ENCODE measurements around the gene CNIH3.

Gene CNIH3

GRCh38 chr1:224637936-224638335 lies 21.8 kb downstream of the CNIH3 start:
- no peak overlapping the region for H2AFZ ChIP-seq (ENCODE audit: low read depth, low read length)
- no peaks in the 10 kb centered on the region for H3K9me3 ChIP-seq (ENCODE audit: low read length)
- H3K4me3 ChIP-seq (ENCODE audit: low read length): no peak overlapping the region
- no peaks in the 10 kb centered on the region for H3K4me1 ChIP-seq (ENCODE audit: insufficient read depth, low read length)
- no peaks in the 10 kb centered on the region for H3K36me3 ChIP-seq (ENCODE audit: insufficient read depth, low read length)
- H3K27me3 ChIP-seq (ENCODE audit: insufficient read depth, low read length): no peaks in the 10 kb centered on the region

- H2AFZ ChIP-seq (ENCODE audit: low read depth, low read length): no peak overlapping the region
- H3K4me3 ChIP-seq (ENCODE audit: low read length): no peak overlapping the region
- H3K36me3 ChIP-seq (ENCODE audit: insufficient read depth, low read length): no peaks in the 10 kb centered on the region
- no peaks in the 10 kb centered on the region for H3K4me1 ChIP-seq (ENCODE audit: insufficient read depth, low read length)
- no peaks in the 10 kb centered on the region for H3K9me3 ChIP-seq (ENCODE audit: low read length)
- no peaks in the 10 kb centered on the region for H3K27me3 ChIP-seq (ENCODE audit: insufficient read depth, low read length)
These were observed 23.4 kb downstream of the CNIH3 start for GRCh38 chr1:224639426-224639975.

GRCh38 chr1:224640018-224640417 lies 23.9 kb downstream of the CNIH3 start:
- H3K4me3 ChIP-seq (ENCODE audit: low read length): no peak overlapping the region
- H3K27me3 ChIP-seq (ENCODE audit: insufficient read depth, low read length): no peaks in the 10 kb centered on the region
- no peak overlapping the region for H2AFZ ChIP-seq (ENCODE audit: low read depth, low read length)
- no peaks in the 10 kb centered on the region for H3K4me1 ChIP-seq (ENCODE audit: insufficient read depth, low read length)
- H3K9me3 ChIP-seq (ENCODE audit: low read length): no peaks in the 10 kb centered on the region
- no peaks in the 10 kb centered on the region for H3K36me3 ChIP-seq (ENCODE audit: insufficient read depth, low read length)

GRCh38 chr1:224640587-224640986 lies 24.5 kb downstream of the CNIH3 start:
- H3K4me3 ChIP-seq (ENCODE audit: low read length): no peak overlapping the region
- no peaks in the 10 kb centered on the region for H3K36me3 ChIP-seq (ENCODE audit: insufficient read depth, low read length)
- no peak overlapping the region for H2AFZ ChIP-seq (ENCODE audit: low read depth, low read length)
- no peaks in the 10 kb centered on the region for H3K4me1 ChIP-seq (ENCODE audit: insufficient read depth, low read length)
- H3K9me3 ChIP-seq (ENCODE audit: low read length): no peaks in the 10 kb centered on the region
- H3K27me3 ChIP-seq (ENCODE audit: insufficient read depth, low read length): no peaks in the 10 kb centered on the region

- Histone ChIP-seq H2AFZ (ENCODE audit: low read depth, low read length) (no peak overlapping the region), H3K4me3 (ENCODE audit: low read length) (no peak overlapping the region), H3K9me3 (ENCODE audit: low read length) (no peaks in the 10 kb centered on the region), H3K27me3 (ENCODE audit: insufficient read depth, low read length) (no peaks in the 10 kb centered on the region), H3K4me1 (ENCODE audit: insufficient read depth, low read length) (no peaks in the 10 kb centered on the region), H3K36me3 (ENCODE audit: insufficient read depth, low read length) (no peaks in the 10 kb centered on the region)
These were observed 24.9 kb downstream of the CNIH3 start for GRCh38 chr1:224641030-224641429.

GRCh38 chr1:224643653-224644052 lies 27.5 kb downstream of the CNIH3 start:
- H3K36me3 ChIP-seq (ENCODE audit: insufficient read depth, low read length): no peaks in the 10 kb centered on the region
- no peaks in the 10 kb centered on the region for H3K27me3 ChIP-seq (ENCODE audit: insufficient read depth, low read length)
- H3K4me1 ChIP-seq (ENCODE audit: insufficient read depth, low read length): no peaks in the 10 kb centered on the region
- no peaks in the 10 kb centered on the region for H3K9me3 ChIP-seq (ENCODE audit: low read length)
- H3K4me3 ChIP-seq (ENCODE audit: low read length): no peak overlapping the region
- no peak overlapping the region for H2AFZ ChIP-seq (ENCODE audit: low read depth, low read length)

GRCh38 chr1:224644553-224645154 lies 28.5 kb downstream of the CNIH3 start:
- Histone ChIP-seq H3K27me3 (ENCODE audit: insufficient read depth, low read length) (no peaks in the 10 kb centered on the region), H2AFZ (ENCODE audit: low read depth, low read length) (no peak overlapping the region)

GRCh38 chr1:224647449-224647848 lies 31.3 kb downstream of the CNIH3 start:
- Histone ChIP-seq H3K4me1 (ENCODE audit: insufficient read depth, low read length) (peaks cover 5% of the 10 kb centered on the region), H3K9me3 (ENCODE audit: low read length) (no peaks in the 10 kb centered on the region), H3K4me3 (ENCODE audit: low read length) (no peak overlapping the region), H2AFZ (ENCODE audit: low read depth, low read length) (no peak overlapping the region), H3K27me3 (ENCODE audit: insufficient read depth, low read length) (no peaks in the 10 kb centered on the region), H3K36me3 (ENCODE audit: insufficient read depth, low read length) (no peaks in the 10 kb centered on the region)

More at GRCh38 chr1:224644553-224645154, 28.5 kb downstream of the CNIH3 start:
- H3K4me1 ChIP-seq (ENCODE audit: insufficient read depth, low read length): no peaks in the 10 kb centered on the region
- no peaks in the 10 kb centered on the region for H3K36me3 ChIP-seq (ENCODE audit: insufficient read depth, low read length)
- H3K4me3 ChIP-seq (ENCODE audit: low read length): no peak overlapping the region
- H3K9me3 ChIP-seq (ENCODE audit: low read length): no peaks in the 10 kb centered on the region

GRCh38 chr1:224650290-224650689 lies 34.2 kb downstream of the CNIH3 start:
- H3K4me1 ChIP-seq (ENCODE audit: insufficient read depth, low read length): peaks cover 5% of the 10 kb centered on the region
- H2AFZ ChIP-seq (ENCODE audit: low read depth, low read length): no peak overlapping the region
- no peaks in the 10 kb centered on the region for H3K9me3 ChIP-seq (ENCODE audit: low read length)
- H3K36me3 ChIP-seq (ENCODE audit: insufficient read depth, low read length): no peaks in the 10 kb centered on the region
- H3K4me3 ChIP-seq (ENCODE audit: low read length): no peak overlapping the region
- H3K27me3 ChIP-seq (ENCODE audit: insufficient read depth, low read length): no peaks in the 10 kb centered on the region

GRCh38 chr1:224651188-224651587 lies 35.1 kb downstream of the CNIH3 start:
- Histone ChIP-seq H3K9me3 (ENCODE audit: low read length) (no peaks in the 10 kb centered on the region), H2AFZ (ENCODE audit: low read depth, low read length) (no peak overlapping the region), H3K27me3 (ENCODE audit: insufficient read depth, low read length) (no peaks in the 10 kb centered on the region), H3K4me1 (ENCODE audit: insufficient read depth, low read length) (peaks cover 5% of the 10 kb centered on the region), H3K36me3 (ENCODE audit: insufficient read depth, low read length) (no peaks in the 10 kb centered on the region), H3K4me3 (ENCODE audit: low read length) (no peak overlapping the region)

GRCh38 chr1:224656392-224656791 lies 40.3 kb downstream of the CNIH3 start:
- Histone ChIP-seq H3K36me3 (ENCODE audit: insufficient read depth, low read length) (no peaks in the 10 kb centered on the region), H3K4me3 (ENCODE audit: low read length) (no peak overlapping the region), H3K9me3 (ENCODE audit: low read length) (no peaks in the 10 kb centered on the region), H3K4me1 (ENCODE audit: insufficient read depth, low read length) (no peaks in the 10 kb centered on the region), H3K27me3 (ENCODE audit: insufficient read depth, low read length) (peaks cover 3% of the 10 kb centered on the region), H2AFZ (ENCODE audit: low read depth, low read length) (no peak overlapping the region)

- no peaks in the 10 kb centered on the region for H3K9me3 ChIP-seq (ENCODE audit: low read length)
- H2AFZ ChIP-seq (ENCODE audit: low read depth, low read length): no peak overlapping the region
- H3K4me3 ChIP-seq (ENCODE audit: low read length): no peak overlapping the region
- H3K27me3 ChIP-seq (ENCODE audit: insufficient read depth, low read length): peaks cover 3% of the 10 kb centered on the region
- H3K36me3 ChIP-seq (ENCODE audit: insufficient read depth, low read length): no peaks in the 10 kb centered on the region
- no peaks in the 10 kb centered on the region for H3K4me1 ChIP-seq (ENCODE audit: insufficient read depth, low read length)
These were observed 44.0 kb downstream of the CNIH3 start for GRCh38 chr1:224660074-224660473.

- peaks cover 21% of the 10 kb centered on the region for H3K4me1 ChIP-seq (ENCODE audit: insufficient read depth, low read length)
- no peaks in the 10 kb centered on the region for H3K36me3 ChIP-seq (ENCODE audit: insufficient read depth, low read length)
- no peak overlapping the region for H2AFZ ChIP-seq (ENCODE audit: low read depth, low read length)
- no peaks in the 10 kb centered on the region for H3K9me3 ChIP-seq (ENCODE audit: low read length)
- no peak overlapping the region for H3K4me3 ChIP-seq (ENCODE audit: low read length)
- peaks cover 3% of the 10 kb centered on the region for H3K27me3 ChIP-seq (ENCODE audit: insufficient read depth, low read length)
These were observed 46.8 kb downstream of the CNIH3 start for GRCh38 chr1:224662870-224663269.

- Histone ChIP-seq H3K27me3 (ENCODE audit: insufficient read depth, low read length) (peaks cover 1% of the 10 kb centered on the region), H3K4me1 (ENCODE audit: insufficient read depth, low read length) (peaks cover 21% of the 10 kb centered on the region), H3K36me3 (ENCODE audit: insufficient read depth, low read length) (no peaks in the 10 kb centered on the region), H2AFZ (ENCODE audit: low read depth, low read length) (no peak overlapping the region), H3K4me3 (ENCODE audit: low read length) (no peak overlapping the region), H3K9me3 (ENCODE audit: low read length) (no peaks in the 10 kb centered on the region)
These were observed 48.9 kb downstream of the CNIH3 start for GRCh38 chr1:224665016-224665415.
